ENCODE data around the gene CEP97. TPM values are rescaled to one million over a fixed set of nuclear protein-coding genes. Genes with fewer than 3 reads are reported as not detected.

The CEP97 gene
- total and polyA plus RNA-seq, 2 experiments from 2014 or later = 5.0 to 19.0 TPM

DNA sequence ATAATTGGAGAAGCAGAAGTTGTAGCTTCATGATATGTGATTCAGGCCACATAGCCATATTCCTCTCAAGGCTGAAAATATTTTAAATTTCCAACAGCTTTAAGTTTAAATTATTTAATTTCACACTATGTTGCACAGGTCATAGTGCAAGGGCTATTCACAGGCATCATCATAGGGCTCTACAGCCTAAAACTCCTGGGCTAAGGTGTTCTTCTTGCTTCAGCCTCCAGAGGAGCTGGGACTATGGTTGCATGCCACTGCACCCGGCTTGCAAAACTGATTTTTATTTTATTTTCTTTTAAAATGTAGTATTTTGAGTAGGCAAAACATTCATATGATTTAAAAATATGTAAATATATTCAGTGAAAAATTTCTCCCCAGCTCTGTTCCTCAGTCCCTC, 6.0 kb upstream of the CEP97 start (continued):
- TF ChIP-seq, protein P1, sequence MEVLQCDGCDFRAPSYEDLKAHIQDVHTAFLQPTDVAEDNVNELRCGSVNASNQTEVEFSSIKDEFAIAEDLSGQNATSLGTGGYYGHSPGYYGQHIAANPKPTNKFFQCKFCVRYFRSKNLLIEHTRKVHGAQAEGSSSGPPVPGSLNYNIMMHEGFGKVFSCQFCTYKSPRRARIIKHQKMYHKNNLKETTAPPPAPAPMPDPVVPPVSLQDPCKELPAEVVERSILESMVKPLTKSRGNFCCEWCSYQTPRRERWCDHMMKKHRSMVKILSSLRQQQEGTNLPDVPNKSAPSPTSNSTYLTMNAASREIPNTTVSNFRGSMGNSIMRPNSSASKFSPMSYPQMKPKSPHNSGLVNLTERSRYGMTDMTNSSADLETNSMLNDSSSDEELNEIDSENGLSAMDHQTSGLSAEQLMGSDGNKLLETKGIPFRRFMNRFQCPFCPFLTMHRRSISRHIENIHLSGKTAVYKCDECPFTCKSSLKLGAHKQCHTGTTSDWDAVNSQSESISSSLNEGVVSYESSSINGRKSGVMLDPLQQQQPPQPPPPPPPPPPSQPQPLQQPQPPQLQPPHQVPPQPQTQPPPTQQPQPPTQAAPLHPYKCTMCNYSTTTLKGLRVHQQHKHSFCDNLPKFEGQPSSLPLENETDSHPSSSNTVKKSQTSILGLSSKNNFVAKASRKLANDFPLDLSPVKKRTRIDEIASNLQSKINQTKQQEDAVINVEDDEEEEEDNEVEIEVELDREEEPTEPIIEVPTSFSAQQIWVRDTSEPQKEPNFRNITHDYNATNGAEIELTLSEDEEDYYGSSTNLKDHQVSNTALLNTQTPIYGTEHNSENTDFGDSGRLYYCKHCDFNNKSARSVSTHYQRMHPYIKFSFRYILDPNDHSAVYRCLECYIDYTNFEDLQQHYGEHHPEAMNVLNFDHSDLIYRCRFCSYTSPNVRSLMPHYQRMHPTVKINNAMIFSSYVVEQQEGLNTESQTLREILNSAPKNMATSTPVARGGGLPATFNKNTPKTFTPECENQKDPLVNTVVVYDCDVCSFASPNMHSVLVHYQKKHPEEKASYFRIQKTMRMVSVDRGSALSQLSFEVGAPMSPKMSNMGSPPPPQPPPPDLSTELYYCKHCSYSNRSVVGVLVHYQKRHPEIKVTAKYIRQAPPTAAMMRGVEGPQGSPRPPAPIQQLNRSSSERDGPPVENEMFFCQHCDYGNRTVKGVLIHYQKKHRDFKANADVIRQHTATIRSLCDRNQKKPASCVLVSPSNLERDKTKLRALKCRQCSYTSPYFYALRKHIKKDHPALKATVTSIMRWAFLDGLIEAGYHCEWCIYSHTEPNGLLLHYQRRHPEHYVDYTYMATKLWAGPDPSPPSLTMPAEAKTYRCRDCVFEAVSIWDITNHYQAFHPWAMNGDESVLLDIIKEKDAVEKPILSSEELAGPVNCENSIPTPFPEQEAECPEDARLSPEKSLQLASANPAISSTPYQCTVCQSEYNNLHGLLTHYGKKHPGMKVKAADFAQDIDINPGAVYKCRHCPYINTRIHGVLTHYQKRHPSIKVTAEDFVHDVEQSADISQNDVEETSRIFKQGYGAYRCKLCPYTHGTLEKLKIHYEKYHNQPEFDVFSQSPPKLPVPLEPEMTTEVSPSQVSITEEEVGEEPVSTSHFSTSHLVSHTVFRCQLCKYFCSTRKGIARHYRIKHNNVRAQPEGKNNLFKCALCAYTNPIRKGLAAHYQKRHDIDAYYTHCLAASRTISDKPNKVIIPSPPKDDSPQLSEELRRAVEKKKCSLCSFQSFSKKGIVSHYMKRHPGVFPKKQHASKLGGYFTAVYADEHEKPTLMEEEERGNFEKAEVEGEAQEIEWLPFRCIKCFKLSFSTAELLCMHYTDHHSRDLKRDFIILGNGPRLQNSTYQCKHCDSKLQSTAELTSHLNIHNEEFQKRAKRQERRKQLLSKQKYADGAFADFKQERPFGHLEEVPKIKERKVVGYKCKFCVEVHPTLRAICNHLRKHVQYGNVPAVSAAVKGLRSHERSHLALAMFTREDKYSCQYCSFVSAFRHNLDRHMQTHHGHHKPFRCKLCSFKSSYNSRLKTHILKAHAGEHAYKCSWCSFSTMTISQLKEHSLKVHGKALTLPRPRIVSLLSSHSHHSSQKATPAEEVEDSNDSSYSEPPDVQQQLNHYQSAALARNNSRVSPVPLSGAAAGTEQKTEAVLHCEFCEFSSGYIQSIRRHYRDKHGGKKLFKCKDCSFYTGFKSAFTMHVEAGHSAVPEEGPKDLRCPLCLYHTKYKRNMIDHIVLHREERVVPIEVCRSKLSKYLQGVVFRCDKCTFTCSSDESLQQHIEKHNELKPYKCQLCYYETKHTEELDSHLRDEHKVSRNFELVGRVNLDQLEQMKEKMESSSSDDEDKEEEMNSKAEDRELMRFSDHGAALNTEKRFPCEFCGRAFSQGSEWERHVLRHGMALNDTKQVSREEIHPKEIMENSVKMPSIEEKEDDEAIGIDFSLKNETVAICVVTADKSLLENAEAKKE (CRISPR knock-in tag; IDR thresholded peaks at IDR 0.05) = no peak
- TF ChIP-seq POLR2AphosphoS5 (IDR thresholded peaks at IDR 0.05; ENCODE audit: low read depth) (no peak), JUNB (IDR thresholded peaks at IDR 0.05; ENCODE audit: unreplicated experiment) (no peak)

DNA sequence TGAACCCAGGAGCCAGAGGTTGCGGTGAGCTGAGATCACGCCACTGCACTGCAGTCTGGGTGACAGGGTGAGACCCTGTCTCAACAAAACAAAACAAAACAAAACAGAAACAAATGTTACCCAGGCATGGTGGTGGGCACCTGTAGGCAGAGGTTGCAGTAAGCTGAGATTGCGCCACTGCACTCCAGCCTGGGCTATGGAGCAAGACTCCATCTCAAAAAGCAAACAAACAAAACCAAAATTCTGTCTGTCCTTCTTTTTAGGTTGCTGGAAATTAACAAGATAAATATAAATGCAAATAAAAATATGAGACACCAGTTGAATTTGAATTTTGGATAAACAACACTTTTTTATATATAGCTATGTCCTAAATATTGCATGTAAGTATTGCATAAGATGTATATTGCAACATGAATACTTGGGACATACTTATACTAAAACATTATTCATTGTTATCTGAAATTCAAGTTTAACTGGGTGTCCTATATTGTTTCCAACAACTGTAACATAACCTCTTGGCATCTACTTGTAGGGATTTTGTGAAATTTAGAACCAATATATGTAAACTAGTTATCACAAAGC, 4.7 kb upstream of the CEP97 start:
- Histone ChIP-seq H3K9me2 (ENCODE audit: insufficient read depth) (no peaks in the 10 kb centered on the region), H3K36me3 (ENCODE audit: insufficient read depth) (no peaks in the 10 kb centered on the region), H3F3A (replicated peaks; ENCODE audit: low read depth) (peaks cover 6% of the 10 kb centered on the region; the same call in 1 of the 2 replicates), H3K27ac (ENCODE audit: low read depth) (no peak overlapping the region), H3K4me3 (no peak overlapping the region), H2AFZ (no peak overlapping the region), H3K4me2 (no peak overlapping the region), H4K20me1 (replicated peaks; ENCODE audit: insufficient read depth) (no peaks in the 10 kb centered on the region), H3K4me1 (ENCODE audit: insufficient read depth) (no peaks in the 10 kb centered on the region), H3K79me2 (replicated peaks; ENCODE audit: insufficient read depth) (no peaks in the 10 kb centered on the region), H3K27me3 (ENCODE audit: insufficient read depth) (no peaks in the 10 kb centered on the region)
- Mint-ChIP-seq H3K4me3 (no peak overlapping the region), H3K27ac (no peak overlapping the region), H3K9me3 (no peaks in the 10 kb centered on the region), H3K36me3 (ENCODE audit: low read depth) (no peaks in the 10 kb centered on the region), H3K4me1 (no peaks in the 10 kb centered on the region; the same call in 2 of the 3 replicates), H3K27me3 (ENCODE audit: insufficient read depth, low read depth, poor library complexity) (peaks cover 2% of the 10 kb centered on the region)
- DNase-seq (ENCODE audit: low spot score) (no peak), ATAC-seq (no peak)
- no peak for TF ChIP-seq ZNF331 (CRISPR knock-in tag; IDR thresholded peaks at IDR 0.05; ENCODE audit: low read depth)
- no peak for TF ChIP-seq STAT1 (IDR thresholded peaks at IDR 0.05; ENCODE audit: unreplicated experiment)
- TF ChIP-seq JUNB (IDR thresholded peaks at IDR 0.05; ENCODE audit: unreplicated experiment) = no peak
- TF ChIP-seq, protein P2, sequence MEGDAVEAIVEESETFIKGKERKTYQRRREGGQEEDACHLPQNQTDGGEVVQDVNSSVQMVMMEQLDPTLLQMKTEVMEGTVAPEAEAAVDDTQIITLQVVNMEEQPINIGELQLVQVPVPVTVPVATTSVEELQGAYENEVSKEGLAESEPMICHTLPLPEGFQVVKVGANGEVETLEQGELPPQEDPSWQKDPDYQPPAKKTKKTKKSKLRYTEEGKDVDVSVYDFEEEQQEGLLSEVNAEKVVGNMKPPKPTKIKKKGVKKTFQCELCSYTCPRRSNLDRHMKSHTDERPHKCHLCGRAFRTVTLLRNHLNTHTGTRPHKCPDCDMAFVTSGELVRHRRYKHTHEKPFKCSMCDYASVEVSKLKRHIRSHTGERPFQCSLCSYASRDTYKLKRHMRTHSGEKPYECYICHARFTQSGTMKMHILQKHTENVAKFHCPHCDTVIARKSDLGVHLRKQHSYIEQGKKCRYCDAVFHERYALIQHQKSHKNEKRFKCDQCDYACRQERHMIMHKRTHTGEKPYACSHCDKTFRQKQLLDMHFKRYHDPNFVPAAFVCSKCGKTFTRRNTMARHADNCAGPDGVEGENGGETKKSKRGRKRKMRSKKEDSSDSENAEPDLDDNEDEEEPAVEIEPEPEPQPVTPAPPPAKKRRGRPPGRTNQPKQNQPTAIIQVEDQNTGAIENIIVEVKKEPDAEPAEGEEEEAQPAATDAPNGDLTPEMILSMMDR (conservative IDR thresholded peaks at IDR 0.05; ENCODE audit: low read depth in 2 of 2) = no peak
- TF ChIP-seq POLR2AphosphoS5 (IDR thresholded peaks at IDR 0.05; ENCODE audit: low read depth) = no peak
- no peak for TF ChIP-seq CREB1 (CRISPR knock-in tag; IDR thresholded peaks at IDR 0.05; ENCODE audit: low read depth)
- TF ChIP-seq, protein P3, sequence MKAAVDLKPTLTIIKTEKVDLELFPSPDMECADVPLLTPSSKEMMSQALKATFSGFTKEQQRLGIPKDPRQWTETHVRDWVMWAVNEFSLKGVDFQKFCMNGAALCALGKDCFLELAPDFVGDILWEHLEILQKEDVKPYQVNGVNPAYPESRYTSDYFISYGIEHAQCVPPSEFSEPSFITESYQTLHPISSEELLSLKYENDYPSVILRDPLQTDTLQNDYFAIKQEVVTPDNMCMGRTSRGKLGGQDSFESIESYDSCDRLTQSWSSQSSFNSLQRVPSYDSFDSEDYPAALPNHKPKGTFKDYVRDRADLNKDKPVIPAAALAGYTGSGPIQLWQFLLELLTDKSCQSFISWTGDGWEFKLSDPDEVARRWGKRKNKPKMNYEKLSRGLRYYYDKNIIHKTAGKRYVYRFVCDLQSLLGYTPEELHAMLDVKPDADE (IDR thresholded peaks at IDR 0.05) = no peak
- no peak for TF ChIP-seq EZH2phosphoT487 (IDR thresholded peaks at IDR 0.05; ENCODE audit: unreplicated experiment)
- no peak for TF ChIP-seq NANOG (IDR thresholded peaks at IDR 0.05; ENCODE audit: borderline replicate concordance)
- TF ChIP-seq ZNF114 (CRISPR knock-in tag; IDR thresholded peaks at IDR 0.05) = no peak
- TF ChIP-seq EZH2 (IDR thresholded peaks at IDR 0.05; ENCODE audit: low read depth, unreplicated experiment) = no peak
- TF ChIP-seq, protein P4, sequence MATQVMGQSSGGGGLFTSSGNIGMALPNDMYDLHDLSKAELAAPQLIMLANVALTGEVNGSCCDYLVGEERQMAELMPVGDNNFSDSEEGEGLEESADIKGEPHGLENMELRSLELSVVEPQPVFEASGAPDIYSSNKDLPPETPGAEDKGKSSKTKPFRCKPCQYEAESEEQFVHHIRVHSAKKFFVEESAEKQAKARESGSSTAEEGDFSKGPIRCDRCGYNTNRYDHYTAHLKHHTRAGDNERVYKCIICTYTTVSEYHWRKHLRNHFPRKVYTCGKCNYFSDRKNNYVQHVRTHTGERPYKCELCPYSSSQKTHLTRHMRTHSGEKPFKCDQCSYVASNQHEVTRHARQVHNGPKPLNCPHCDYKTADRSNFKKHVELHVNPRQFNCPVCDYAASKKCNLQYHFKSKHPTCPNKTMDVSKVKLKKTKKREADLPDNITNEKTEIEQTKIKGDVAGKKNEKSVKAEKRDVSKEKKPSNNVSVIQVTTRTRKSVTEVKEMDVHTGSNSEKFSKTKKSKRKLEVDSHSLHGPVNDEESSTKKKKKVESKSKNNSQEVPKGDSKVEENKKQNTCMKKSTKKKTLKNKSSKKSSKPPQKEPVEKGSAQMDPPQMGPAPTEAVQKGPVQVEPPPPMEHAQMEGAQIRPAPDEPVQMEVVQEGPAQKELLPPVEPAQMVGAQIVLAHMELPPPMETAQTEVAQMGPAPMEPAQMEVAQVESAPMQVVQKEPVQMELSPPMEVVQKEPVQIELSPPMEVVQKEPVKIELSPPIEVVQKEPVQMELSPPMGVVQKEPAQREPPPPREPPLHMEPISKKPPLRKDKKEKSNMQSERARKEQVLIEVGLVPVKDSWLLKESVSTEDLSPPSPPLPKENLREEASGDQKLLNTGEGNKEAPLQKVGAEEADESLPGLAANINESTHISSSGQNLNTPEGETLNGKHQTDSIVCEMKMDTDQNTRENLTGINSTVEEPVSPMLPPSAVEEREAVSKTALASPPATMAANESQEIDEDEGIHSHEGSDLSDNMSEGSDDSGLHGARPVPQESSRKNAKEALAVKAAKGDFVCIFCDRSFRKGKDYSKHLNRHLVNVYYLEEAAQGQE (IDR thresholded peaks at IDR 0.05; ENCODE audit: unreplicated experiment) = no peak
